Skeletal muscle tissue (tissue), 4 donors: ENCODE results near the gene ANK2. TPM values are rescaled to one million over a fixed set of nuclear protein-coding genes. Genes with fewer than 3 reads are reported as not detected.

Experiments
- H3K27ac ChIP-seq: one replicate; pipeline ENCODE4 v1.7.0; 2013; ENCODE audit warnings: mild to moderate bottlenecking, low read depth, low read length, inconsistent platforms
- H3K27me3 ChIP-seq, 3 donors: one replicate each; pipeline ENCODE4 v1.7.0; 2013; ENCODE audit warnings: low read length in 3 of 3; ENCODE audit not compliant: control insufficient read depth in 3 of 3, insufficient read depth in 3 of 3
- H3K36me3 ChIP-seq, 3 donors: one replicate each; pipeline ENCODE4 v1.7.0; 2013; ENCODE audit warnings: low read length in 3 of 3; ENCODE audit not compliant: control insufficient read depth in 3 of 3, insufficient read depth in 3 of 3
- H3K4me1 ChIP-seq, 3 donors: one replicate each; pipeline ENCODE4 v1.7.0; 2013; ENCODE audit warnings: low read length in 3 of 3, mild to moderate bottlenecking in 3 of 3; ENCODE audit not compliant: control insufficient read depth in 3 of 3, insufficient read depth in 3 of 3
- H3K4me3 ChIP-seq, 3 donors: one replicate each; pipeline ENCODE4 v1.7.0; 2013; ENCODE audit warnings: low read length in 3 of 3
- H3K9ac ChIP-seq, 3 donors: one replicate each; pipeline ENCODE4 v1.7.0; 2013; ENCODE audit warnings: low read length in 3 of 3, mild to moderate bottlenecking in 3 of 3, moderate library complexity in 2 of 3, low read depth in 1 of 3
- H3K9me3 ChIP-seq, 3 donors: one replicate each; pipeline ENCODE4 v1.7.0; 2013; ENCODE audit warnings: low read length in 3 of 3; ENCODE audit not compliant: control insufficient read depth in 3 of 3
- total RNA-seq: library from RNA; depleted of rRNA; stranded (reverse); fragments of >200 nt; gene quantifications from one replicate; pipeline ENCODE4 v1.2.3, GENCODE V29; 2014
- donor health status: Osteomylitis.

Gene ANK2
- total RNA-seq, 1 donor from 2014 or later = 383 TPM

- Histone ChIP-seq H3K4me3 (no peak overlapping the region), H3K9ac (no peak overlapping the region), H3K27me3 (no peaks in the 10 kb centered on the region), H3K36me3 (no peaks in the 10 kb centered on the region), H3K27ac (no peak overlapping the region), H3K4me1 (peaks cover 0 to 10% (median 8%) of the 10 kb centered on the region in 3 donors), H3K9me3 (no peaks in the 10 kb centered on the region)
These were observed 107.8 kb downstream of the ANK2 start for GRCh38 chr4:113157086-113157857.

DNA sequence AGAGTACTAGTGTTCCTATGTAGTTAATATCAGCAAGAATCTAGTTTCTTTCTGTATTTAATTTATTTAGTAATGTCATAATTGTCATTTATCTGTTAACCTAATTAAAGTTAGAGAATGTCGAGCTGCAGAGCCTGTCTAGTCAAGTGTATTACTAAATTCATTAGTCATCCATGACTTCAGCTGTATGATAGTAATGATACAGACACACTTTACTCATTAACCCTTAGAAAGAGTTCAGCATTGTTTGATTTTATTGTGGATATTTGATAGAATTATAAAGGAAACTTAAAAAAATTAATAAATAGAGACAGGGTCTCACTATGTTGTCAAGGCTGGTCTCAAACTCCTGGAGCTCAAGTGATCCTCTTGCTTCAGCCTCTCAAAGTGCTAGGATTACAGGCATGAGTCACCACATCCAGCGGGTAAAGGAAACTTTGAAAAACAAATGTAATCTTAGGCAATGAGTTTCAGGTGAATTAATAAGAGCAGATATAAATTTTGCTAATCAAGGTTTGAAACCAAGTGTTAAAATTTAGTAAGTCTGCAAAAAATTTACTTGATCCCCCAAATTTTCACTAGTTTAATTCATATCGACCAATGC, 110.6 kb downstream of the ANK2 start:
- no peaks in the 10 kb centered on the region for H3K36me3 ChIP-seq
- H3K4me1 ChIP-seq = peaks cover 0 to 11% (median 5%) of the 10 kb centered on the region in 3 donors
- H3K27me3 ChIP-seq = no peaks in the 10 kb centered on the region
- H3K4me3 ChIP-seq = no peak overlapping the region
- no peak overlapping the region for H3K9ac ChIP-seq
- H3K27ac ChIP-seq = no peak overlapping the region
- no peaks in the 10 kb centered on the region for H3K9me3 ChIP-seq

GRCh38 chr4:113160548-113160947, 111.1 kb downstream of the ANK2 start:
- Histone ChIP-seq H3K27ac (no peak overlapping the region), H3K9ac (no peak overlapping the region), H3K27me3 (no peaks in the 10 kb centered on the region), H3K9me3 (no peaks in the 10 kb centered on the region), H3K36me3 (no peaks in the 10 kb centered on the region), H3K4me3 (no peak overlapping the region), H3K4me1 (peaks cover 0 to 11% (median 5%) of the 10 kb centered on the region in 3 donors)

DNA sequence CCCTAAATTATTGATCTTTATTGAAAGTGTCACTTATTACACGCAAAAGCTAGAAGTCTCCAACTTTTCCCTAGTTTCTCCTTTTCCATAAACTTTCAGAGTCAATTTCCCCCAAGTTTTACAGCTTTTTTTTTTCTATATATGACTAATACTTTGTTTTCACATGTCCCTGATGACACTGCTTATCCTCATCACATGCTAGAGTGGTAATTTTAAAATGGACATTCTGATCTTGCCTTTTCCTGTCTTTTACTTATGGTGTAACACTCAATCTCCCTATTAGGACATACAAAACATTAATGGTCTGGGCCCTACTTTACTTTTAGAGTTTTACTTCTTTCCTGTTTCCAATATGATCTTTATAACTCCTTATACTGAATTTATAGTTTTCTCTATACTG, 112.6 kb downstream of the ANK2 start:
- no peaks in the 10 kb centered on the region for H3K27me3 ChIP-seq
- no peaks in the 10 kb centered on the region for H3K9me3 ChIP-seq
- peaks cover 0 to 11% (median 7%) of the 10 kb centered on the region in 3 donors for H3K4me1 ChIP-seq
- no peak overlapping the region for H3K27ac ChIP-seq
- no peak overlapping the region for H3K4me3 ChIP-seq
- H3K9ac ChIP-seq = no peak overlapping the region
- H3K36me3 ChIP-seq = no peaks in the 10 kb centered on the region

DNA sequence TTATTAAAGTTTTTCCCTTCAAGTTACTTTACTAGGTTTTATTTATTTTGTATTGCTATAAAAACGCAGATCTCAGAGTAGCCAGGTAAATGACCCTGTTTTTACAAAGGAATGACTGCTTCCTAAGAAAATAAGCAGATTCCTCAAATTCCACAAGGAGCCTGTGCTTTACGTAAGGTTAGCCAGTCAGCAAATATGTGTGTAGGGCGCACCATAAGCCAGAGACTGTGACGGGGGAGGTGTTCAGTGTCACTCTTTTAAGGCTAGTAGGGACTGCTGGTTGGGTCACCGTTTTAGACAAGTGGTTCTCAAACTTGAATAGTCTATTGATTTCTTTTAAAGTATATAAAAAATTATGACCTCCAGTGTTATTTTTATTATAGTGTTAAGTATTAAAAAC, 119.9 kb downstream of the ANK2 start:
- H3K4me1 ChIP-seq = peaks cover 9 to 15% (median 14%) of the 10 kb centered on the region in 3 donors
- no peak overlapping the region for H3K4me3 ChIP-seq
- no peak overlapping the region for H3K27ac ChIP-seq

DNA sequence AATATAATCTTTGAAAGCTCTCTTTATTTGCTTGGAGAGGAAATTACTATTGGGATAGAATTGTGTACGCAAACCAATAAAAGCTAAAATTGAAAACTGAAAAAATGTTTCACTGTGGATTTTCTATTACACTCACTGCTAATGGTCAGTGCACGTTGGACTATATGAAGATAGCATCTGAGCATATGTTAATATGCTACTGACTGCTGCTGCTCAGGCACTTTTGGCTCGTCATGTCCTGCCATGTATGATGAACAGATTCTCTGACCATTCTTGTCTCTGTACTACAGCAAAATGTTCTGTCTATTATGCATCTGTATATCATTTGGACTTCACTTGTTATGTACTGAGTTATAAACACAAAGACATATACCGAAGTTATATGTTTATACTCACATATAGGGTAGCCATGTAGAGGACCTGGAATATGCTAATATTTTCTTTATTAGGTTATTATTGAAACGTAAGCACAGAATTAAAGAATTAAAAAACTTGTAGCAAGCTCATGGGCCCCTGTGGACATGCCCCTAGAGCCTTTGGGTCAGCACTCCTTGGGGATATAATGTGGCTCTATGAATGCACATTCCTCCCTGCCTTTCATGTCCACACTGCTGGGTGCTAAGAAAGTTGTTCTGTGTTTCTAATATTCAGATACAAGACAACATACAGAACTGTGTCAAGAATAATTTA, 120.8 kb downstream of the ANK2 start:
- Histone ChIP-seq H3K9ac (no peak overlapping the region), H3K36me3 (no peaks in the 10 kb centered on the region), H3K9me3 (no peaks in the 10 kb centered on the region), H3K27ac (no peak overlapping the region), H3K27me3 (no peaks in the 10 kb centered on the region), H3K4me3 (no peak overlapping the region), H3K4me1 (peaks cover 9 to 15% (median 14%) of the 10 kb centered on the region in 3 donors)

More for the DNA sequence above, 119.9 kb downstream of the ANK2 start:
- no peaks in the 10 kb centered on the region for H3K36me3 ChIP-seq
- H3K9me3 ChIP-seq = no peaks in the 10 kb centered on the region
- H3K27me3 ChIP-seq = no peaks in the 10 kb centered on the region
- H3K9ac ChIP-seq = no peak overlapping the region

GRCh38 chr4:113170805-113171468, 121.5 kb downstream of the ANK2 start:
- Histone ChIP-seq H3K4me1 (peaks cover 9 to 15% (median 12%) of the 10 kb centered on the region in 3 donors), H3K27me3 (no peaks in the 10 kb centered on the region), H3K4me3 (no peak overlapping the region), H3K9me3 (no peaks in the 10 kb centered on the region), H3K27ac (no peak overlapping the region), H3K9ac (no peak overlapping the region), H3K36me3 (no peaks in the 10 kb centered on the region)

- Histone ChIP-seq H3K4me1 (peaks cover 9 to 15% (median 12%) of the 10 kb centered on the region in 3 donors), H3K27ac (no peak overlapping the region), H3K9me3 (no peaks in the 10 kb centered on the region), H3K36me3 (no peaks in the 10 kb centered on the region), H3K9ac (no peak overlapping the region), H3K27me3 (no peaks in the 10 kb centered on the region), H3K4me3 (no peak overlapping the region)
These were observed 123.8 kb downstream of the ANK2 start for GRCh38 chr4:113173126-113173792.

- Histone ChIP-seq H3K27me3 (no peaks in the 10 kb centered on the region), H3K4me3 (no peak overlapping the region), H3K4me1 (peaks cover 11 to 16% (median 15%) of the 10 kb centered on the region in 3 donors), H3K36me3 (no peaks in the 10 kb centered on the region), H3K27ac (no peak overlapping the region), H3K9me3 (no peaks in the 10 kb centered on the region), H3K9ac (no peak overlapping the region)
These were observed 124.4 kb downstream of the ANK2 start for GRCh38 chr4:113173793-113174264.
